Esophagus muscularis mucosa (tissue), 4 donors: Measurements from ENCODE around the gene C5orf46. TPM values are rescaled to one million over a fixed set of nuclear protein-coding genes. Genes with fewer than 3 reads are reported as not detected.
A peak's percentile ranks its signal among the peaks of the same experiment; 100 is the strongest.
"Not testable (repeated sequence)": the region's sequence is repeated elsewhere in the genome, so short reads cannot be mapped to it uniquely, and the experiment has no call there.

ENCODE experiments used
- DNase-seq: peaks from one replicate; pipeline ENCODE4 v3.0.0-alpha.2; 2017; ENCODE audit errors: extremely low spot score
- H3K27ac ChIP-seq, 4 donors: fragments of 200-600 bp; sonication (generic); replicated peaks in 1 of 4; 1 replicate in 3 of 4; 2 replicates in 1 of 4; pipeline ENCODE4 v1.5.1; 2016 to 2019; ENCODE audit warnings: mild to moderate bottlenecking in 1 of 4
- H3K27me3 ChIP-seq, 4 donors: fragments of 200-600 bp; sonication (generic); one replicate each; pipeline versions ENCODE4 v1.5.1 to v1.6.0; 2016 to 2019
- H3K36me3 ChIP-seq, 4 donors: fragments of 200-600 bp; sonication (generic); one replicate each; pipeline ENCODE4 v1.5.1; 2016 to 2019
- H3K4me1 ChIP-seq, 4 donors: fragments of 200-600 bp; sonication (generic); one replicate each; pipeline ENCODE4 v1.5.1; 2016 to 2019
- H3K4me3 ChIP-seq, 4 donors: fragments of 200-600 bp; sonication (generic); 1 replicate in 2 of 4; 2 replicates in 2 of 4; pipeline ENCODE4 v1.5.1; 2016 to 2019; ENCODE audit warnings: mild to moderate bottlenecking in 4 of 4, moderate library complexity in 1 of 4
- H3K9me3 ChIP-seq, 4 donors: fragments of 200-600 bp; sonication (generic); 1 replicate in 3 of 4; 2 replicates in 1 of 4; pipeline ENCODE4 v1.5.1; 2016 to 2019
- EP300 ChIP-seq: sonication (generic); formaldehyde crosslinking; IDR thresholded peaks from one replicate; pipeline ENCODE4 v1.6.1; 2017; ENCODE audit warnings: antibody characterized with exemption
- POLR2A ChIP-seq: fragments of 450-650 bp; IDR thresholded peaks from one replicate; pipeline ENCODE4 v1.6.1; 2017; ENCODE audit warnings: antibody characterized with exemption, moderate library complexity, mild to moderate bottlenecking, low read depth
- POLR2AphosphoS5 ChIP-seq, 2 donors: sonication (generic); formaldehyde crosslinking; IDR thresholded peaks; one replicate each; pipeline ENCODE4 v1.6.1; 2017; ENCODE audit warnings: antibody characterized with exemption in 2 of 2
- WGBS: methylation state at CpG from one replicate; pipeline ENCODE4 v1.1.5; 2018; 5-methylcytosine and 5-hydroxymethylcytosine counted together
- intact Hi-C: fragments of 100-400 bp; cut with DNase I; formaldehyde crosslinking; loops from one replicate; pipeline ENCODE4 v1.15.1; 2023
- total RNA-seq, 4 donors: library from RNA; depleted of rRNA; stranded (reverse); fragments of >200 nt; gene quantifications; one replicate each; pipeline versions ENCODE4 v1.1.0 to v1.2.1, GENCODE V29; 2016
- TF ChIP-seq, protein P1 (sequence below), 3 experiments: fragments of 200-600 bp in 2 of 3; fragments of 450-650 bp in 1 of 3; sonication (generic) in 2 of 3; IDR thresholded peaks; one replicate each; pipeline ENCODE4 v1.5.1; 2017 to 2019; ENCODE audit warnings: antibody characterized with exemption in 3 of 3, mild to moderate bottlenecking in 2 of 3, moderate library complexity in 1 of 3

C5orf46 gene
- total RNA-seq = not detected

DNA sequence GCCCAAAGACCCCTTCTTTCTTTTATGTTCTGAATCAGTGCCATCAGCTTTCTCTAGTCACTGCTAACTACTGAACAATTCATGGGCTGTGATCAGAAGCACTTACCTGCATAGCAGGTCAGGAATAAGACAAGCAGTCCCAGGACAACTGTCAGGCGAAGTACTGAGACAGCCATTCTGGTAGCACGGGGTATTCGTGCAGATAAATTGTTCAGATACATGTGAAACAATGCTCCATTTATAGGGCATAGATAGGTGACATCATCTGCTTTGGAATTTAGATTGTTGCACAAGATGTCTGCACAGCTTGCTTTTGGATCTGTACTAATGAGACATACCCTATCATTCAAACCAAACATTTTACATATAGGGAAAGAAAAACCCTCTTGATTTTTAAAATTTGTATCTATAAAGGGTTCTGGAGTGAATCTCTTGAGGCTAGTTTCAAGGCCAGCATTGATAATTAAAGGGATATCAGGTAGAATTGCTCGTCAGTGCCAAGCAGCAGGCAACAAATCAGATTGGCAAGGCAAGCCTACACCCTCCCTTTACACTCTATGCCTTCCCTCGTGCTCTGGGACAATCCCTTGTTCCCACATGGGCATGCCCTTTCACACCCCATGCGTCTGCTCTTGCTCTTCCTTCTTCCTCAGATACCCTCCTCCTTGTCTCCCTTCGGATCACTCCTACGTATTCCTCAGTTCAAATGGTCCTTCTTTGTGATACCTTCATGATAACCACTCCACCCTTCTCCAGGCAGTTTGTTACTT lies at the start of gene C5orf46:
Gene C5orf46, minus strand, starts transcription at position 213 of the 770 bp plus-strand sequence. Its CDS starts 37 bp downstream, at position 176.
- intact Hi-C loops = no loop called here
- H3K9me3 ChIP-seq = no peaks in the 10 kb centered on the region
- H3K27ac ChIP-seq = no peak within 1 kb of the TSS
- no peak for DNase-seq
- WGBS = 73% methylated on average over 8 of the region's 8 CpGs
- H3K27me3 ChIP-seq = no peaks in the 10 kb centered on the region
- no peaks in the 10 kb centered on the region for H3K4me1 ChIP-seq
- TF ChIP-seq, protein P1, sequence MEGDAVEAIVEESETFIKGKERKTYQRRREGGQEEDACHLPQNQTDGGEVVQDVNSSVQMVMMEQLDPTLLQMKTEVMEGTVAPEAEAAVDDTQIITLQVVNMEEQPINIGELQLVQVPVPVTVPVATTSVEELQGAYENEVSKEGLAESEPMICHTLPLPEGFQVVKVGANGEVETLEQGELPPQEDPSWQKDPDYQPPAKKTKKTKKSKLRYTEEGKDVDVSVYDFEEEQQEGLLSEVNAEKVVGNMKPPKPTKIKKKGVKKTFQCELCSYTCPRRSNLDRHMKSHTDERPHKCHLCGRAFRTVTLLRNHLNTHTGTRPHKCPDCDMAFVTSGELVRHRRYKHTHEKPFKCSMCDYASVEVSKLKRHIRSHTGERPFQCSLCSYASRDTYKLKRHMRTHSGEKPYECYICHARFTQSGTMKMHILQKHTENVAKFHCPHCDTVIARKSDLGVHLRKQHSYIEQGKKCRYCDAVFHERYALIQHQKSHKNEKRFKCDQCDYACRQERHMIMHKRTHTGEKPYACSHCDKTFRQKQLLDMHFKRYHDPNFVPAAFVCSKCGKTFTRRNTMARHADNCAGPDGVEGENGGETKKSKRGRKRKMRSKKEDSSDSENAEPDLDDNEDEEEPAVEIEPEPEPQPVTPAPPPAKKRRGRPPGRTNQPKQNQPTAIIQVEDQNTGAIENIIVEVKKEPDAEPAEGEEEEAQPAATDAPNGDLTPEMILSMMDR (IDR thresholded peaks at IDR 0.05) = no peak
- TF ChIP-seq EP300 = no peak
- no peak for TF ChIP-seq POLR2A
- no peak for TF ChIP-seq POLR2AphosphoS5 (IDR thresholded peaks at IDR 0.05)
- no peak within 1 kb of the TSS for H3K4me3 ChIP-seq
- H3K36me3 ChIP-seq = no peaks in the 10 kb centered on the region

DNA sequence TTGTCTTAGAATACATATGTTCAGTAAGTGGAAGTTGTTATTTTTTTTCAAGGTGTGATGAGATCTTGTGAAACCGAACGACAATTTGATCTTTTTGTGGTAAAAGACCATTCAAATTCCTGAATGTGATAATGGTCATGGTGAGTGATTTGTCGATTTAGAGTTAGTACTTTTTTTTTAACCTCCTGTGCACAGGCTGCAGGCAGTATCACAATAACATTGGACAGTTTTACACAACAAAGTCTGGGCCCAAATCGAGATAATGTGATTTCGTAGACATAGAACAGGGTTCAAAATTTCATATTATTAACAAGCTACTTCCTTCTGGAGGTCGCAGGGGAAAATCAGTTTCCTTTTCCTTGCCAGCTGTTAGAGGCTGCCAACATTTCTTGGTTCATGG lies 48.6 kb upstream of the C5orf46 start:
- 51% methylated on average over 6 of the region's 6 CpGs for WGBS
- no peaks in the 10 kb centered on the region for H3K27me3 ChIP-seq
- intact Hi-C loops = no loop called here

DNA sequence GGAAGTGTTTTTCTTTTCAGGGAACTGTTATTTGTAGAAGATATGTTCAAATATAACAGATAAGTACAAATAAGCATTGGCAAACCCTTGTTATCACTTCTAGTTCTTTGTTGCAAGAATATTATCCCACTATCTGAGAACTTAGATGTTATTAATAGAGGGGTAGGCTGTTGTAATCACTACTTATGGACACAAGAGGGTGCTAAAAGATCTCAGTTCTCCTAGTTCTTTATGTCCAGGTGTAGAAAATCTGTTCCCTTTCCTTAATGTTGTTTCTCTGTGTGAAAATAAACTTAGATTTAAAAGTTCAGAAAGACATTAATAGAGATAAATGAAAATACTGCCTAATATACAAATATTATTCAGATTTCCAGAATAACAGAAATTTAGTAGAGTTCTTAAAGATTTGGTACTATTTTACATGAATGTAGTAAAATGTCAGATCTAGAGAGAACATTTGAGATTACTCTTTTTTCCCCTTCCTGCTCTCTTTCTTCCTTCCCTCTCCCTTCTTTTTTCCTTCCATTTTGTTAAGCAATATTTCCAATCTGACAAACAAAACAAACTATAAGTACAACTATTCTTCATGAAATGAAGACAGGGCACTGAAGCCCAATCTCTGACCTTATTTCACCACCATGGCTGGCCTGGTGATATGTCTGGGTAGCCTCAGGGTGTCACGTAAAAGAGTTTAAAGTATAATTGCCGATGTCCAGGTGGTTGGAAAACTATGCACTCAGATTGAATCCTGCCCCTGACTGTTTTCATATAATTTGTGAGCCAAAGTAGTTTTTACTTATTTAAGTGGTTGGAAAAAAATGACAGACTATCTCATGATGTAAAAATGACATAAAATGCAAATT lies 43.6 kb upstream of the C5orf46 start:
- no peaks in the 10 kb centered on the region for H3K27me3 ChIP-seq
- H3K4me1 ChIP-seq = no peaks in the 10 kb centered on the region
- H3K27ac ChIP-seq = no peak overlapping the region
- no peaks in the 10 kb centered on the region for H3K9me3 ChIP-seq
- intact Hi-C loops = loop anchor here (5.0 kb wide), 1 partner anchor 172 kb away; no protein-coding TSS in a partner anchor
- TF ChIP-seq POLR2AphosphoS5 (IDR thresholded peaks at IDR 0.05) = no peak
- TF ChIP-seq, protein P1 (IDR thresholded peaks at IDR 0.05) = peak; percentile 57 to 65 (median 58)
- TF ChIP-seq EP300 = no peak
- TF ChIP-seq POLR2A = no peak
- WGBS = 63% methylated on average over 2 of the region's 2 CpGs
- no peak for DNase-seq
- H3K36me3 ChIP-seq = no peaks in the 10 kb centered on the region
- H3K4me3 ChIP-seq = no peak overlapping the region

More for the DNA sequence above, 48.6 kb upstream of the C5orf46 start:
- Histone ChIP-seq H3K36me3 (no peaks in the 10 kb centered on the region), H3K9me3 (no peaks in the 10 kb centered on the region), H3K4me1 (no peaks in the 10 kb centered on the region), H3K27ac (no peak overlapping the region), H3K4me3 (no peak overlapping the region)
- no peak for DNase-seq
- TF ChIP-seq, protein P1 (IDR thresholded peaks at IDR 0.05) = no peak
- TF ChIP-seq POLR2AphosphoS5 (IDR thresholded peaks at IDR 0.05) = no peak
- no peak for TF ChIP-seq POLR2A
- no peak for TF ChIP-seq EP300

DNA sequence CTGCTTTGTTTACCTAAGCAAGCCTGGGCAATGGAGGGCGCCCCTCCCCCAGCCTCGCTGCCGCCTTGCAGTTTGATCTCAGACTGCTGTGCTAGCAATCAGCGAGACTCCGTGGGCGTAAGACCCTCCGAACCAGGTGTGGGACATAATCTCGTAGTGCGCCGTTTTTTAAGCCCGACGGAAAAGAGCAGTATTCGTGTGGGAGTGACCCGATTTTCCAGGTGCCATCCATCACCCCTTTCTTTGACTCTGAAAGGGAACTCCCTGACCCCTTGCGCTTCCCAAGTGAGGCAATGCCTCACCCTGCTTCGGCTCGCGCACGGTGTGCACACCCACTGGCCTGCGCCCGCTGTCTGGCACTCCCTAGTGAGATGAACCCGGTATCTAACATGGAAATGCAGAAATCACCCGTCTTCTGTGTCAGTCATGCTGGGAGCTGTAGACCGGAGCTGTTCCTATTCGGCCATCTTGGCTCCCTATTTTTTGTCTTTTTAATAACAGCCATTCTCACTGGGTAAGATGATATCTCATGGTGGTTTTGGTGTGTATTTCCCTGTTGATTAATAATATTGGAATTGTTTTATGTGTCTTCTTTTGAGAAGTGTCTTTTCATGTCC lies 40.4 kb upstream of the C5orf46 start:
- intact Hi-C loops = loop anchor here (5.0 kb wide), 1 partner anchor 176 kb away; no protein-coding TSS in a partner anchor
- H3K36me3 ChIP-seq, DNase-seq, H3K9me3 ChIP-seq, H3K4me3 ChIP-seq, H3K27me3 ChIP-seq, H3K27ac ChIP-seq, H3K4me1 ChIP-seq: not testable (repeated sequence)
- 95% methylated on average over 25 of the region's 25 CpGs for WGBS
